ENCODE data around the gene COL10A1. TPM values are rescaled to one million over a fixed set of nuclear protein-coding genes. Genes with fewer than 3 reads are reported as not detected.

Gene COL10A1
- total RNA-seq, 1 donor from 2014 or later: not detected

GRCh38 chr6:116156405-116157326 is 30.7 kb upstream of the COL10A1 start:
- H3K27me3 ChIP-seq (ENCODE audit: control insufficient read depth, insufficient read depth, low read length): no peaks in the 10 kb centered on the region
- no peak for TF ChIP-seq CTCF (IDR thresholded peaks at IDR 0.05; ENCODE audit: insufficient read depth, low read length, poor library complexity, severe bottlenecking)

GRCh38 chr6:116154887-116155286 is 29.0 kb upstream of the COL10A1 start:
- H3K27me3 ChIP-seq (ENCODE audit: control insufficient read depth, insufficient read depth, low read length): no peaks in the 10 kb centered on the region
- DNase-seq (ENCODE audit: low read depth): no peak
- no peak overlapping the region for H3K4me3 ChIP-seq (ENCODE audit: low read depth, low read length)
- H3K36me3 ChIP-seq (ENCODE audit: control insufficient read depth, insufficient read depth, low read length): no peaks in the 10 kb centered on the region
- TF ChIP-seq CTCF (IDR thresholded peaks at IDR 0.05; ENCODE audit: insufficient read depth, low read length, poor library complexity, severe bottlenecking): no peak

More at GRCh38 chr6:116156405-116157326, 30.7 kb upstream of the COL10A1 start:
- Histone ChIP-seq H3K4me3 (ENCODE audit: low read depth, low read length) (no peak overlapping the region), H3K36me3 (ENCODE audit: control insufficient read depth, insufficient read depth, low read length) (no peaks in the 10 kb centered on the region)
- DNase-seq (ENCODE audit: low read depth): no peak

- DNase-seq (ENCODE audit: low read depth): no peak
- Histone ChIP-seq H3K4me3 (ENCODE audit: low read depth, low read length) (no peak overlapping the region), H3K36me3 (ENCODE audit: control insufficient read depth, insufficient read depth, low read length) (no peaks in the 10 kb centered on the region), H3K27me3 (ENCODE audit: control insufficient read depth, insufficient read depth, low read length) (no peaks in the 10 kb centered on the region)
- TF ChIP-seq CTCF (IDR thresholded peaks at IDR 0.05; ENCODE audit: insufficient read depth, low read length, poor library complexity, severe bottlenecking): no peak
Measured at GRCh38 chr6:116152620-116153019, 26.7 kb upstream of the COL10A1 start.

- Histone ChIP-seq H3K4me3 (ENCODE audit: low read depth, low read length) (no peak overlapping the region), H3K27me3 (ENCODE audit: control insufficient read depth, insufficient read depth, low read length) (no peaks in the 10 kb centered on the region), H3K36me3 (ENCODE audit: control insufficient read depth, insufficient read depth, low read length) (no peaks in the 10 kb centered on the region)
- DNase-seq (ENCODE audit: low read depth): no peak
- TF ChIP-seq CTCF (IDR thresholded peaks at IDR 0.05; ENCODE audit: insufficient read depth, low read length, poor library complexity, severe bottlenecking): no peak
Measured at GRCh38 chr6:116145803-116146675, 20.1 kb upstream of the COL10A1 start.

- Histone ChIP-seq H3K4me3 (ENCODE audit: low read depth, low read length) (no peak overlapping the region), H3K27me3 (ENCODE audit: control insufficient read depth, insufficient read depth, low read length) (no peaks in the 10 kb centered on the region), H3K36me3 (ENCODE audit: control insufficient read depth, insufficient read depth, low read length) (no peaks in the 10 kb centered on the region)
- TF ChIP-seq CTCF (IDR thresholded peaks at IDR 0.05; ENCODE audit: insufficient read depth, low read length, poor library complexity, severe bottlenecking): no peak
- DNase-seq (ENCODE audit: low read depth): peak; percentile 43
Measured at GRCh38 chr6:116144605-116145004, 18.7 kb upstream of the COL10A1 start.

Data from kidney epithelial cell (primary cell).